Measurements from ENCODE around the gene GNGT2.

Gene GNGT2

GRCh38 chr17:49165143-49165542 lies 45.2 kb downstream of the GNGT2 start:
- DNase-seq: no peak

GRCh38 chr17:49162866-49163265 lies 47.5 kb downstream of the GNGT2 start:
- DNase-seq: no peak

GRCh38 chr17:49157784-49158183 lies 52.6 kb downstream of the GNGT2 start:
- DNase-seq: no peak

- DNase-seq: no peak
Measured at GRCh38 chr17:49156256-49156655, 54.1 kb downstream of the GNGT2 start.

Measured in MV-4-11 (cell line).